Neural crest cell (in vitro differentiated cells): ENCODE data around the gene AP1G1. TPM values are rescaled to one million over a fixed set of nuclear protein-coding genes. Genes with fewer than 3 reads are reported as not detected.
"Not testable (repeated sequence)": the region's sequence is repeated elsewhere in the genome, so short reads cannot be mapped to it uniquely, and the experiment has no call there.

ENCODE experiments used
- DNase-seq: peaks from one replicate; pipeline ENCODE4 v3.0.0; 2021; ENCODE audit warnings: low read depth, mixed read lengths, low spot score
- H3K27ac Mint-ChIP-seq: one replicate; pipeline ENCODE4 v1.8.0; 2021; ENCODE audit warnings: mild to moderate bottlenecking, mixed read lengths; ENCODE audit not compliant: unreplicated experiment
- H3K27me3 Mint-ChIP-seq: 2 replicates; pipeline ENCODE4 v1.8.0; 2021; ENCODE audit warnings: low read depth, mild to moderate bottlenecking, mixed read lengths
- H3K36me3 Mint-ChIP-seq: 2 replicates; pipeline ENCODE4 v1.8.0; 2021; ENCODE audit warnings: low read depth, mild to moderate bottlenecking, mixed read lengths
- H3K4me1 Mint-ChIP-seq: 2 replicates; pipeline ENCODE4 v1.8.0; 2021; ENCODE audit warnings: mixed read lengths
- H3K4me3 Mint-ChIP-seq: one replicate; pipeline ENCODE4 v1.8.0; 2021; ENCODE audit warnings: mild to moderate bottlenecking, mixed read lengths
- H3K9me3 Mint-ChIP-seq: 2 replicates; pipeline ENCODE4 v1.8.0; 2021; ENCODE audit warnings: mixed read lengths
- CTCF ChIP-seq: fragments of 200-600 bp; sonication (generic); conservative IDR thresholded peaks from 2 replicates; pipeline ENCODE4 v1.5.0; 2021; ENCODE audit warnings: antibody characterized with exemption, mild to moderate bottlenecking
- total RNA-seq: library from RNA; stranded (reverse); gene quantifications from 2 replicates; pipeline ENCODE4 v1.2.1, GENCODE V29; 2021

The AP1G1 gene
- total RNA-seq, 1 donor from 2014 or later = 98.6 TPM

GRCh38 chr16:71845639-71846430 is 37.2 kb upstream of the AP1G1 start, which contains the start of gene ATXN1L:
TSS of gene ATXN1L (plus strand) at chr16:71845976. CDS start at chr16:71849741, 3,765 bp downstream.
- no peak for TF ChIP-seq CTCF
- peak within 1 kb of the TSS; percentile 96 for H3K27ac Mint-ChIP-seq
- peaks cover 11% of the 10 kb centered on the region for H3K36me3 Mint-ChIP-seq
- peak within 1 kb of the TSS; percentile 94 for H3K4me3 Mint-ChIP-seq
- no peaks in the 10 kb centered on the region for H3K27me3 Mint-ChIP-seq
- H3K4me1 Mint-ChIP-seq = peaks cover 13% of the 10 kb centered on the region
- H3K9me3 Mint-ChIP-seq = no peaks in the 10 kb centered on the region
- peak; percentile 85 for DNase-seq

GRCh38 chr16:71843572-71843971 is 34.9 kb upstream of the AP1G1 start:
- no peak for TF ChIP-seq CTCF
- Mint-ChIP-seq H3K27me3 (no peaks in the 10 kb centered on the region), H3K27ac (no peak overlapping the region), H3K4me3 (peak overlapping the region; percentile 19), H3K9me3 (no peaks in the 10 kb centered on the region), H3K4me1 (peaks cover 13% of the 10 kb centered on the region), H3K36me3 (peaks cover 2% of the 10 kb centered on the region)
- DNase-seq = no peak

- TF ChIP-seq CTCF = no peak
- no peak overlapping the region for H3K4me3 Mint-ChIP-seq
- DNase-seq = no peak
- H3K9me3 Mint-ChIP-seq = no peaks in the 10 kb centered on the region
- no peak overlapping the region for H3K27ac Mint-ChIP-seq
- no peaks in the 10 kb centered on the region for H3K4me1 Mint-ChIP-seq
- no peaks in the 10 kb centered on the region for H3K27me3 Mint-ChIP-seq
- H3K36me3 Mint-ChIP-seq = no peaks in the 10 kb centered on the region
These were observed 31.4 kb upstream of the AP1G1 start for GRCh38 chr16:71840052-71840451.

GRCh38 chr16:71837150-71837549 is 28.5 kb upstream of the AP1G1 start:
- Mint-ChIP-seq H3K27me3 (no peaks in the 10 kb centered on the region), H3K4me1 (no peaks in the 10 kb centered on the region), H3K4me3 (no peak overlapping the region), H3K36me3 (no peaks in the 10 kb centered on the region), H3K27ac (no peak overlapping the region), H3K9me3 (no peaks in the 10 kb centered on the region)
- DNase-seq = no peak
- no peak for TF ChIP-seq CTCF

- TF ChIP-seq CTCF = no peak
- no peak for DNase-seq
- Mint-ChIP-seq H3K27ac (no peak overlapping the region), H3K36me3 (no peaks in the 10 kb centered on the region), H3K4me1 (no peaks in the 10 kb centered on the region), H3K27me3 (no peaks in the 10 kb centered on the region), H3K4me3 (no peak overlapping the region), H3K9me3 (no peaks in the 10 kb centered on the region)
These were observed 25.7 kb upstream of the AP1G1 start for GRCh38 chr16:71834291-71834690.

GRCh38 chr16:71832112-71832511 is 23.5 kb upstream of the AP1G1 start:
- H3K4me3 Mint-ChIP-seq, H3K4me1 Mint-ChIP-seq, H3K36me3 Mint-ChIP-seq, DNase-seq, H3K9me3 Mint-ChIP-seq, H3K27ac Mint-ChIP-seq, H3K27me3 Mint-ChIP-seq: not testable (repeated sequence)

GRCh38 chr16:71831698-71832097 is 23.1 kb upstream of the AP1G1 start:
- H3K27ac Mint-ChIP-seq, H3K27me3 Mint-ChIP-seq, DNase-seq, H3K4me3 Mint-ChIP-seq, H3K9me3 Mint-ChIP-seq, H3K36me3 Mint-ChIP-seq, H3K4me1 Mint-ChIP-seq: not testable (repeated sequence)
